SK-N-SH (cell line): ENCODE data around the gene TENT4A.

ENCODE experiments used
- EP300 ChIP-seq, 2 experiments: IDR thresholded peaks; 2 replicates each; pipeline versions ENCODE4 v1.4.0 to v1.6.1; 2012; ENCODE audit warnings: borderline replicate concordance in 1 of 2, low read depth in 1 of 2, low read length in 1 of 2
- POLR2AphosphoS5 ChIP-seq: IDR thresholded peaks from 2 replicates; pipeline ENCODE4 v1.6.1; 2012; ENCODE audit warnings: low read depth, low read length
- RCOR1 ChIP-seq: fragments of 150-350 bp; IDR thresholded peaks from 2 replicates; pipeline ENCODE4 v1.6.1; 2017; ENCODE audit warnings: antibody characterized with exemption, low read length
- RXRA ChIP-seq: IDR thresholded peaks from 2 replicates; pipeline ENCODE4 v1.4.0; 2012; ENCODE audit warnings: low read depth, mild to moderate bottlenecking, borderline replicate concordance
- SIN3A ChIP-seq: IDR thresholded peaks from 2 replicates; pipeline ENCODE4 v1.6.1; 2012; ENCODE audit warnings: low read depth, mild to moderate bottlenecking, low read length, moderate library complexity, borderline replicate concordance
- TCF12 ChIP-seq: IDR thresholded peaks from 2 replicates; pipeline ENCODE4 v1.4.0; 2012
- YY1 ChIP-seq: IDR thresholded peaks from 2 replicates; pipeline ENCODE4 v1.4.0; 2012; ENCODE audit warnings: low read depth, mild to moderate bottlenecking
- TF ChIP-seq, protein P1 (sequence below): fragments of 200-600 bp; sonication (generic); IDR thresholded peaks from 2 replicates; pipeline ENCODE4 v1.6.1; 2017; ENCODE audit warnings: antibody characterized with exemption, mild to moderate bottlenecking, moderate library complexity

DNA sequence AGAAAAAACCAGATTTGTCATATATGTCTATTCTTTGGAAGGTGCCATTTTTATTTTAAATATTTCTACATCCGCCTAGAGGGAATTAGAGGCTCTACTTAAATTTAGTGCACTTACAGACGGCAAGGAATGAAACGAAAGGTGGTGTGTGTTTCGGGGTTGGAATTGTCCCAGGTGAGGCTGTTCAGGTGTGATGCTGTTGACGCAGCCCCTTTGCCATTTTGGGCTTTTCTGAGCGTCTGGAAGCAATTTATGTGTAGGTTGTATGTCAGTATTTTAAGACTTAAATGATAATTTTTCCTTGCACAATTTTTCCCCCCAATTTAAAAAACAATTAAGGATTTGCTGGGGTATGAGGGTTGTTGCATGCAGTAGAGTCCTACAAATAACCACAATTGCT is 2.0 kb downstream of the TENT4A start:
- no peak for TF ChIP-seq YY1
- TF ChIP-seq, protein P1, sequence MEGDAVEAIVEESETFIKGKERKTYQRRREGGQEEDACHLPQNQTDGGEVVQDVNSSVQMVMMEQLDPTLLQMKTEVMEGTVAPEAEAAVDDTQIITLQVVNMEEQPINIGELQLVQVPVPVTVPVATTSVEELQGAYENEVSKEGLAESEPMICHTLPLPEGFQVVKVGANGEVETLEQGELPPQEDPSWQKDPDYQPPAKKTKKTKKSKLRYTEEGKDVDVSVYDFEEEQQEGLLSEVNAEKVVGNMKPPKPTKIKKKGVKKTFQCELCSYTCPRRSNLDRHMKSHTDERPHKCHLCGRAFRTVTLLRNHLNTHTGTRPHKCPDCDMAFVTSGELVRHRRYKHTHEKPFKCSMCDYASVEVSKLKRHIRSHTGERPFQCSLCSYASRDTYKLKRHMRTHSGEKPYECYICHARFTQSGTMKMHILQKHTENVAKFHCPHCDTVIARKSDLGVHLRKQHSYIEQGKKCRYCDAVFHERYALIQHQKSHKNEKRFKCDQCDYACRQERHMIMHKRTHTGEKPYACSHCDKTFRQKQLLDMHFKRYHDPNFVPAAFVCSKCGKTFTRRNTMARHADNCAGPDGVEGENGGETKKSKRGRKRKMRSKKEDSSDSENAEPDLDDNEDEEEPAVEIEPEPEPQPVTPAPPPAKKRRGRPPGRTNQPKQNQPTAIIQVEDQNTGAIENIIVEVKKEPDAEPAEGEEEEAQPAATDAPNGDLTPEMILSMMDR: no peak
- no peak for TF ChIP-seq SIN3A
- TF ChIP-seq RXRA: no peak
- TF ChIP-seq EP300 (IDR thresholded peaks at IDR 0.05; ENCODE audit: borderline replicate concordance in 1 of 2, low read depth in 1 of 2, low read length in 1 of 2): no peak
- no peak for TF ChIP-seq RCOR1
- TF ChIP-seq TCF12: no peak
- TF ChIP-seq POLR2AphosphoS5: no peak
